HG02623 (cell line): ENCODE measurements around the gene SYNC.
"Not testable (repeated sequence)": the region's sequence is repeated elsewhere in the genome, so short reads cannot be mapped to it uniquely, and the experiment has no call there.

ENCODE experiments used
- ATAC-seq: cut with Tn5 transposase; IDR thresholded peaks from one replicate; pipeline ENCODE4 v1.9.1; 2021; ENCODE audit warnings: moderate library complexity; ENCODE audit not compliant: unreplicated experiment

The SYNC gene

GRCh38 chr1:32647308-32648134 lies 55.0 kb downstream of the SYNC start:
- ATAC-seq: no peak

DNA sequence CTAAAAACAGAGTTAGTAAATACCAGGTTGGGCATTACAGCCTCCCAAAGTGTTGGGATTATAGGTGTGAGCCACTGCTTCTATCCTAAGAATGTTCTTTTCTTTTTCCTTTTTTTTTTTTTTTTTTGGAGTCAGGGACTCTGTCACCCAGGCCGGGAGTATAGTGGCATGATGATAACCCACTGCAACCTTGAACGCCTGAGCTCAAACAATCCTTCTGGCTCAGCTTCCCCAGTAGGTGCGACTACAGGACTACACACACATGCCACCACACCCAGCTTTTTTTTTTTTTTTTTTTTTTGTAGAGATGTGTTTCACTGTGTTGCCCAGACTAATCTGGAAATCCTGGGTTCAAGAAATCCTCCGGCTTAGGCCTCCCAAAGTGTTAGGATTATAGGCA lies 58.1 kb downstream of the SYNC start:
- no peak for ATAC-seq

DNA sequence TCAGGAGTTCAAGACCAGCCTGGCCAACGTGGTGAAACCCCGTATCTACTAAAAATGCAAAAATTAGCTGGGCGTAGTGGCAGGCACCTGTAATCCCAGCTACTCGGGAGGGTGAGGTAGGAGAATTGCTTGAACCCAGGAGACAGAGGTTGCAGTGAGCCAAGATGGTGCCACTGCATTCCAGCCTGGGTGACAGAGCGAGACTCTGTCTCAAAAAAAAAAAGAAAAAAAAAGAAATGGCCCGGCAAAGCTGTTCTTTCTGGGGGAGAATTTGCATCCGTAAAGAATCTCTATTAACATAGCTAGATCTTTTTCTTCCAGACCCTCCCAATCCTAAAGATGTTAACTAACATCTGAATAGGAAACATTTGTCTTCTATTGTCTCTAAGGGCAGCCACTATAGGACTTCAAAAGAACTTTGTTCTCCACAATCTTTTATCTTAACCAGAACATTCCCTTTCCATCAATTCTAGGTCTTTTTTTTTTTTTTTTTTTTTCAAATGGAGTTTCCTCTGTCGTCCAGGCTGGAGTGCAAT lies 60.2 kb downstream of the SYNC start:
- ATAC-seq: not testable (repeated sequence)

GRCh38 chr1:32639489-32640075 lies 63.0 kb downstream of the SYNC start:
- no peak for ATAC-seq

DNA sequence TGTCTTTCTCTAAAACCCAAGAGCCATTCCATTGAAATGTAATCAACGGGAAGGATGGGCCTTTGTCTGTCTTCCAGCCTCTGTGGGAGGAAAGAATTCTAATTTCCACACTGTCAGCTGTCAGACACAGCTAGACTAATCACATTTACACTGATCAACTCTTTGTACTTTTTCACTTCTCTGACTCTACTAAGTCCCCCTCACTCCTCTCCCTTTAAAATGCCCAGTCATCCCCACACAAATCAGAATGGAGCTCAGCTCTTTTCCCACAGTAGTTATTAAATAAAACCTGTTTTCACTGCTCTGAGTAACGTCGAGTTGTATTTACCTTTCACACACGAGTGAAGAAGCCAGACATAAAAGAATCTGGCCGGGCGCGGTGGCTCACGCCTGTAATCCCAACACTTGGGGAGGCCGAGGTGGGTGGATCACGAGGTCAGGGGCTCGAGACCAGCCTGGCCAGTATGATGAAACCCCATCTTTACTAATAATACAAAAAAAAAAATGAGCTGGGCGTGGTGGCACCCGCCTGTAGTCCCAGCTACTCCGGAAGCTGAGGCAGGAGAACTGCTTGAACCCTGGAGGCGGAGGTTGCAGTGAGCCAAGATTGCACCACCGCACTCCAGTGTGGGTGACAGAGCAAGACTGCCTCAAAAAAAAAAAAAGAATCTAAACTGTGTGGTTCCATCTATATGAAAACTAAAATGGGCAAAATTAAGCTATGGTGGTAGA lies 65.5 kb downstream of the SYNC start:
- no peak for ATAC-seq

DNA sequence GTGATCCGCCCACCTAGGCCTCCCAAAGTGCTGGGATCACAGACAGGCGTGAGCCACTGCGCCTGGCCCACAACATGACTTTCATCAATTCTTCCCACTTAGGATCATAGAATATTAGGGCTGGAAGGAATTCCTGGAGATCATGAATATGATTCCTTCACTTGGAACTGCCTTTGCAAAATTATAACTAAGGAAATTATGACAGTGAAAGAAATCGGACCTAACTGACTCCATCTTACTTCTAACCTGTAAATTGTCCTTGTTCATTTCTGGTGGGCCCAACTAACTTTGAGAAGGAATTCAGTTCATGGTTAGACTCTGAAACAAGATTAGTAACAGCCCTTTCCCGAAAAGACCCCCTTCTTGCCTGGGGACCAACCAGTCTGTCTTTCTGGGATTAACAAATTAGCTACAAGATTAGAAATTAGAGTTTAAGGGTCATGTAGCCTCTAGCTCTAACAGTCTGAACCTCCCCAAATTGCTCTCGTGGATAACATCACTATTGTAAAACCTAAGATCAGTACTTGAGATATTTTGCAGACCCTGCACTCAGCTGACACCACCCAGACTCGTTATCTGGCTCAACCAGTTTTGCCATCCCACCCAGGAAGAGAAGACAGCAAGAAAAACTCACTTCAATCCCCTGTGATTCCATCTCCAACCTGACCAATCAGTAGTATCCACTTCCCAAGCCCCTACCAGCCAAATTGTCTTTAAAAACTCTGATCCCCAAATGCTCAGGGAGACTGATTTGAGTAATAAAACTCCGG lies 66.9 kb downstream of the SYNC start:
- ATAC-seq: no peak

DNA sequence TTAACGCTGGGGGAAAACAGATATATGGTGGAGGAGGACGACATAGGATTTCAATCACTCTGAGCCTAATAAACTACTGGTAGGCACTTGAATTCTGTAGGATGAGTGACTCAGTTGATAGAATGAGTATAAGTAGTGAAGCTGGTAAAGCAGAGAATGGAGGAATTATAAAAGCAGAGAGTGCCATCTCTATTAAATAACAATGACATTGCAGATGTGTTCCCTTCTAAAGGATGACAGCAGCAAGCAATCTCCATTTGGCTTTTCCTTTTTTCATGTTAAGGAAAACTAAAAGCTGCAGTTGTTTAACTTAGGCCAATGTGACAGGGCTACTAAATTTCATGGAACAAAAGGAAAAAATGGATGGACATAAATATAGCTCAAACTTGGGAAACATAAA lies 69.7 kb downstream of the SYNC start:
- ATAC-seq: no peak

- not testable (repeated sequence) for ATAC-seq
These were observed 72.4 kb downstream of the SYNC start for GRCh38 chr1:32630173-32630572.
